GM10847 (cell line): Measurements from ENCODE around the gene SH2D7.

Experiments
- POLR2A ChIP-seq: IDR thresholded peaks from 2 replicates; pipeline ENCODE4 v1.6.1; 2011; ENCODE audit not compliant: insufficient read length; ENCODE audit errors: extremely low read depth

The SH2D7 gene

GRCh38 chr15:78083687-78084448 lies 8.5 kb upstream of the SH2D7 start:
- TF ChIP-seq POLR2A: no peak

- TF ChIP-seq POLR2A: no peak
Measured at GRCh38 chr15:78084449-78084750, 8.0 kb upstream of the SH2D7 start.

GRCh38 chr15:78085928-78086327 lies 6.4 kb upstream of the SH2D7 start:
- no peak for TF ChIP-seq POLR2A

GRCh38 chr15:78087951-78088772 lies 4.2 kb upstream of the SH2D7 start:
- no peak for TF ChIP-seq POLR2A

- TF ChIP-seq POLR2A: no peak
Measured at GRCh38 chr15:78088773-78089080, 3.6 kb upstream of the SH2D7 start.

- no peak for TF ChIP-seq POLR2A
Measured at GRCh38 chr15:78090422-78091063, 1.8 kb upstream of the SH2D7 start.

GRCh38 chr15:78093242-78094020 lies 1.1 kb downstream of the SH2D7 start:
- TF ChIP-seq POLR2A: no peak

GRCh38 chr15:78097667-78098066 lies 5.3 kb downstream of the SH2D7 start:
- TF ChIP-seq POLR2A: no peak

GRCh38 chr15:78098131-78098755 lies 5.9 kb downstream of the SH2D7 start:
- no peak for TF ChIP-seq POLR2A

GRCh38 chr15:78100886-78101285 lies 8.5 kb downstream of the SH2D7 start:
- no peak for TF ChIP-seq POLR2A

GRCh38 chr15:78101423-78102105 lies 9.2 kb downstream of the SH2D7 start:
- TF ChIP-seq POLR2A: no peak

GRCh38 chr15:78102211-78102610 lies 9.8 kb downstream of the SH2D7 start:
- no peak for TF ChIP-seq POLR2A

GRCh38 chr15:78102741-78103140 lies 10.4 kb downstream of the SH2D7 start:
- TF ChIP-seq POLR2A: no peak

GRCh38 chr15:78103406-78104118 lies 11.2 kb downstream of the SH2D7 start:
- no peak for TF ChIP-seq POLR2A

GRCh38 chr15:78104119-78104479 lies 11.7 kb downstream of the SH2D7 start:
- TF ChIP-seq POLR2A: no peak
